Transverse colon (tissue), 3 donors: Measurements from ENCODE around the gene KLHL41.

ENCODE experiments used
- POLR2A ChIP-seq: fragments of 450-650 bp; IDR thresholded peaks from one replicate; pipeline ENCODE4 v1.6.1; 2016; ENCODE audit warnings: antibody characterized with exemption, mild to moderate bottlenecking, moderate library complexity
- TF ChIP-seq, protein P1 (sequence below), 5 experiments: fragments of 200-600 bp in 3 of 5; fragments of 450-650 bp in 2 of 5; sonication (generic) in 3 of 5; IDR thresholded peaks; 1 replicate in 2 of 5; 2 replicates in 3 of 5; pipeline ENCODE4 v1.5.1; 2016 to 2017; ENCODE audit warnings: antibody characterized with exemption in 5 of 5, inconsistent platforms in 3 of 5, mild to moderate bottlenecking in 2 of 5, moderate library complexity in 1 of 5

DNA sequence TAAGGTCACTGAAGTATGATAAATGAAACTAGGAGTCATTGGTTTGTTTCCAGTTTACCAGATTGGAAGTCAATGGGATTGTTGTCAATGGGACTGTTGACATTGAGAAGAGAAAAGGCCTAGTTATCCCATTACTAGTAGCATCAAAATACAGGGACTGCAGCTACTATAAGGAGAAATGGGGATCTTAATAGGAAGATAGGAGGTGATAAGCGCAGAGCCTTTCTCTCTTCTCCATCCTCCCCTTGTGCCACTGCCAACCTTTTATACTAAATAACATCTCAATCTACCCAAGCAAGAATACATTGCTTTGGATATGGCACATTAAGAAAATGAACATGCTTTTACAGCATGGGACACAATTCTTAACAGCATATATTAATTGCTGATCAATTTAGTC is 40.7 kb upstream of the KLHL41 start:
- TF ChIP-seq, protein P1, sequence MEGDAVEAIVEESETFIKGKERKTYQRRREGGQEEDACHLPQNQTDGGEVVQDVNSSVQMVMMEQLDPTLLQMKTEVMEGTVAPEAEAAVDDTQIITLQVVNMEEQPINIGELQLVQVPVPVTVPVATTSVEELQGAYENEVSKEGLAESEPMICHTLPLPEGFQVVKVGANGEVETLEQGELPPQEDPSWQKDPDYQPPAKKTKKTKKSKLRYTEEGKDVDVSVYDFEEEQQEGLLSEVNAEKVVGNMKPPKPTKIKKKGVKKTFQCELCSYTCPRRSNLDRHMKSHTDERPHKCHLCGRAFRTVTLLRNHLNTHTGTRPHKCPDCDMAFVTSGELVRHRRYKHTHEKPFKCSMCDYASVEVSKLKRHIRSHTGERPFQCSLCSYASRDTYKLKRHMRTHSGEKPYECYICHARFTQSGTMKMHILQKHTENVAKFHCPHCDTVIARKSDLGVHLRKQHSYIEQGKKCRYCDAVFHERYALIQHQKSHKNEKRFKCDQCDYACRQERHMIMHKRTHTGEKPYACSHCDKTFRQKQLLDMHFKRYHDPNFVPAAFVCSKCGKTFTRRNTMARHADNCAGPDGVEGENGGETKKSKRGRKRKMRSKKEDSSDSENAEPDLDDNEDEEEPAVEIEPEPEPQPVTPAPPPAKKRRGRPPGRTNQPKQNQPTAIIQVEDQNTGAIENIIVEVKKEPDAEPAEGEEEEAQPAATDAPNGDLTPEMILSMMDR (IDR thresholded peaks at IDR 0.05): no peak
- TF ChIP-seq POLR2A: no peak
